MM.1S (cell line): ENCODE results near the gene SFRP2.

Experiments
- DNase-seq: peaks from one replicate; pipeline ENCODE4 v3.0.0-alpha.2; 2015
- H2AFZ ChIP-seq: fragments of 300-600 bp; sonication (generic); 2 replicates; pipeline ENCODE4 v1.6.0; 2016; ENCODE audit warnings: antibody characterized with exemption, low read length
- H3F3A ChIP-seq: fragments of 300-600 bp; sonication (generic); 2 replicates; pipeline ENCODE4 v1.6.1; 2016; ENCODE audit warnings: mild to moderate bottlenecking, antibody characterized with exemption, low read length, moderate library complexity, mixed read lengths; ENCODE audit not compliant: insufficient read depth
- H3K27ac ChIP-seq: fragments of 300-600 bp; sonication (generic); 2 replicates; pipeline ENCODE4 v1.5.1; 2016; ENCODE audit warnings: mild to moderate bottlenecking, low read length
- H3K27me3 ChIP-seq: fragments of 300-600 bp; sonication (generic); replicated peaks from 2 replicates; pipeline ENCODE4 v1.6.0; 2016; ENCODE audit warnings: low read length; ENCODE audit not compliant: insufficient read depth
- H3K36me3 ChIP-seq: fragments of 300-600 bp; sonication (generic); replicated peaks from 2 replicates; pipeline ENCODE4 v1.6.1; 2016; ENCODE audit warnings: mild to moderate bottlenecking, low read length, mixed read lengths; ENCODE audit not compliant: insufficient read depth
- H3K4me1 ChIP-seq: fragments of 300-600 bp; sonication (generic); 2 replicates; pipeline ENCODE4 v1.6.1; 2016; ENCODE audit warnings: low read length, mixed read lengths
- H3K4me2 ChIP-seq: fragments of 300-600 bp; sonication (generic); 2 replicates; pipeline ENCODE4 v1.6.0; 2016; ENCODE audit warnings: low read depth, low read length
- H3K4me3 ChIP-seq: fragments of 300-600 bp; sonication (generic); 2 replicates; pipeline ENCODE4 v1.5.1; 2016; ENCODE audit warnings: low read length, mixed read lengths
- H3K79me2 ChIP-seq: fragments of 300-600 bp; sonication (generic); 2 replicates; pipeline ENCODE4 v1.6.1; 2016; ENCODE audit warnings: mixed run types, low read length, mixed read lengths
- H3K9ac ChIP-seq: fragments of 300-600 bp; sonication (generic); 2 replicates; pipeline ENCODE4 v1.6.1; 2016; ENCODE audit warnings: low read length, mixed read lengths
- H3K9me2 ChIP-seq: fragments of 300-600 bp; sonication (generic); replicated peaks from 2 replicates; pipeline ENCODE4 v1.6.1; 2016; ENCODE audit warnings: mild to moderate bottlenecking, low read length, mixed read lengths; ENCODE audit not compliant: insufficient read depth
- H3K9me3 ChIP-seq: fragments of 300-600 bp; sonication (generic); replicated peaks from 2 replicates; pipeline ENCODE4 v1.6.1; 2016; ENCODE audit warnings: mild to moderate bottlenecking, low read length, mixed read lengths; ENCODE audit not compliant: insufficient read depth
- H4K20me1 ChIP-seq: fragments of 300-600 bp; sonication (generic); 2 replicates; pipeline ENCODE4 v1.6.1; 2016; ENCODE audit warnings: mild to moderate bottlenecking, low read length, moderate library complexity, mixed read lengths; ENCODE audit not compliant: insufficient read depth
- EZH2 ChIP-seq: fragments of 300-600 bp; sonication (generic); optimal IDR thresholded peaks from 2 replicates; pipeline ENCODE3; 2017; ENCODE audit warnings: low read depth, mild to moderate bottlenecking, antibody characterized with exemption, low read length, mixed read lengths
- EZH2phosphoT487 ChIP-seq: fragments of 300-600 bp; sonication (generic); IDR thresholded peaks from 2 replicates; pipeline ENCODE4 v1.6.1; 2018; ENCODE audit warnings: antibody characterized with exemption, low read length
- TF ChIP-seq, protein P1 (sequence below): fragments of 300-600 bp; sonication (generic); IDR thresholded peaks from 2 replicates; pipeline ENCODE4 v1.5.1; 2016; ENCODE audit warnings: antibody characterized with exemption, low read length, mixed read lengths

SFRP2 gene

DNA sequence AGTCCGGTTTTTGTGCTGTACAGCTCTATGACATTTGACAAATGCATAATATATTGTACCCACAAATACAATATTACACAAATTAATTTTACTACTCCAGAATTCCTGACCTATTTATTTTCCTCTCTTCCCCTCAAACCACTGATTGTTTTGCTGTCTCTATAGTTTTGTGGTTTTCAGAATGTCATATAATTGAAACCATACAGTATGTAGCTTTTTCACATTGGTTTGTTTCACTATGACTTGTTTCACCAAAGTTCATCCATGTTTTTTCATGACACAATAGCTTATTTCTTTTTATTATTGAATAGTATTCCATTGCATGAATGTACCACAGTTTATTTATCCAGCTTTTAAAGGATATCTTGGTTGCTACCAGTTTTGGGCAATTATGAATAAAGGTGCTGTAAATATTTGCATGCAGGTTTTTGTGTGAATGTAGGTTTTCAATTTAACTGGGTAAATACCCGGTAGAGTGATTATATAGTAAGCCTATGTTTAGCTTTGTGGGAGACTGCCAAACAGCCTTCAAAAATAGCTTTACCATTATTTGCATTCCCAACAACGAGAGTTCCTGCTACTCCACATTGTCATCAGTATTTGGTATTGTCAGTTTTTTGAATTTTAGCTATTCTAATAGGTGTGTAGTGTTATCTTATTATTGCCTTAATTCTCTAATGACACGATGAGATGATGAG, 55.0 kb downstream of the SFRP2 start:
- DNase-seq = peak; percentile 40

DNA sequence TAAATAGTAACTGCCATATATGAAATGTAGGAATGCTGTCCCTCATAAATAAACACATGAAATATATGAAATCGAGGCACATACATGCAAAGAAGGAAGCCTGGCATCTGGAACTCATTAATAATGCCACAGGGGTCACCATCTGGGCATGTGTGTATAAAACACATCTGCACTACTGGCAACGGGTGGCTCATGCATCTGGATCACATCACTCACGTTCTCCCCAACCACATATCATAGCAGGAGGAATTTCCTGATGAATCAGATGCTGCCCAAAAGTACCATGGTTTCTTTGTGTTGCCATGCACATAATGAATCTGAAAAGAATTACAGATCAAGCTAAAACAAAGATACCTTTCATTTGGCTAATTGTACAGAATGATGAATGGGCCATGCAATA, 57.6 kb downstream of the SFRP2 start:
- Histone ChIP-seq H3K36me3 (no peaks in the 10 kb centered on the region), H2AFZ (no peak overlapping the region), H3K79me2 (no peaks in the 10 kb centered on the region), H3K9me2 (no peaks in the 10 kb centered on the region), H4K20me1 (no peaks in the 10 kb centered on the region), H3K9ac (no peak overlapping the region), H3K27me3 (no peaks in the 10 kb centered on the region), H3K4me1 (peaks cover 28% of the 10 kb centered on the region), H3K27ac (no peak overlapping the region), H3K4me3 (no peak overlapping the region), H3K9me3 (no peaks in the 10 kb centered on the region), H3K4me2 (no peak overlapping the region), H3F3A (0 out of 2 replicates have a peak, but pooled peaks cover 9% of the 10 kb centered on the region)
- DNase-seq = no peak
- TF ChIP-seq EZH2 (no peak), EZH2phosphoT487 (no peak)
- TF ChIP-seq, protein P1, sequence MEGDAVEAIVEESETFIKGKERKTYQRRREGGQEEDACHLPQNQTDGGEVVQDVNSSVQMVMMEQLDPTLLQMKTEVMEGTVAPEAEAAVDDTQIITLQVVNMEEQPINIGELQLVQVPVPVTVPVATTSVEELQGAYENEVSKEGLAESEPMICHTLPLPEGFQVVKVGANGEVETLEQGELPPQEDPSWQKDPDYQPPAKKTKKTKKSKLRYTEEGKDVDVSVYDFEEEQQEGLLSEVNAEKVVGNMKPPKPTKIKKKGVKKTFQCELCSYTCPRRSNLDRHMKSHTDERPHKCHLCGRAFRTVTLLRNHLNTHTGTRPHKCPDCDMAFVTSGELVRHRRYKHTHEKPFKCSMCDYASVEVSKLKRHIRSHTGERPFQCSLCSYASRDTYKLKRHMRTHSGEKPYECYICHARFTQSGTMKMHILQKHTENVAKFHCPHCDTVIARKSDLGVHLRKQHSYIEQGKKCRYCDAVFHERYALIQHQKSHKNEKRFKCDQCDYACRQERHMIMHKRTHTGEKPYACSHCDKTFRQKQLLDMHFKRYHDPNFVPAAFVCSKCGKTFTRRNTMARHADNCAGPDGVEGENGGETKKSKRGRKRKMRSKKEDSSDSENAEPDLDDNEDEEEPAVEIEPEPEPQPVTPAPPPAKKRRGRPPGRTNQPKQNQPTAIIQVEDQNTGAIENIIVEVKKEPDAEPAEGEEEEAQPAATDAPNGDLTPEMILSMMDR = no peak

More for the DNA sequence above, 55.0 kb downstream of the SFRP2 start:
- Histone ChIP-seq H3K9ac (no peak overlapping the region), H3K36me3 (no peaks in the 10 kb centered on the region), H3K4me2 (0 out of 2 replicates have a peak overlapping the region, but pooled peaks have one; percentile 13), H3K79me2 (no peaks in the 10 kb centered on the region), H3K27me3 (no peaks in the 10 kb centered on the region), H2AFZ (no peak overlapping the region), H4K20me1 (no peaks in the 10 kb centered on the region), H3K27ac (no peak overlapping the region), H3F3A (0 out of 2 replicates have a peak, but pooled peaks cover 9% of the 10 kb centered on the region), H3K4me3 (no peak overlapping the region), H3K9me2 (no peaks in the 10 kb centered on the region), H3K9me3 (no peaks in the 10 kb centered on the region), H3K4me1 (peaks cover 24% of the 10 kb centered on the region)
- TF ChIP-seq EZH2phosphoT487 (no peak), EZH2 (no peak)
- TF ChIP-seq, protein P1 = no peak
